Liver (tissue), 9 donors: ENCODE data around the gene S100G. TPM values are rescaled to one million over a fixed set of nuclear protein-coding genes. Genes with fewer than 3 reads are reported as not detected.

Experiments used
- DNase-seq: peaks from one replicate; pipeline ENCODE4 v3.0.0-alpha.2; 2017; ENCODE audit warnings: low spot score
- H3K27ac ChIP-seq, 2 donors: one replicate each; pipeline ENCODE4 v1.7.0; 2013; ENCODE audit warnings: inconsistent platforms in 2 of 2, low read length in 2 of 2, control low read depth in 1 of 2, low read depth in 1 of 2, mild to moderate bottlenecking in 1 of 2
- H3K27me3 ChIP-seq, 4 donors: one replicate each; pipeline versions ENCODE4 v1.6.1 to v1.7.0; 2013; ENCODE audit warnings: low read length in 3 of 4, inconsistent platforms in 1 of 4, mild to moderate bottlenecking in 1 of 4, moderate library complexity in 1 of 4; ENCODE audit not compliant: control insufficient read depth in 4 of 4, insufficient read depth in 4 of 4
- H3K36me3 ChIP-seq, 4 donors: one replicate each; pipeline versions ENCODE4 v1.6.1 to v1.7.0; 2013; ENCODE audit warnings: low read length in 3 of 4, mild to moderate bottlenecking in 3 of 4, low read depth in 1 of 4, moderate library complexity in 1 of 4; ENCODE audit not compliant: control insufficient read depth in 4 of 4, insufficient read depth in 3 of 4
- H3K4me1 ChIP-seq, 4 donors: one replicate each; pipeline versions ENCODE4 v1.6.1 to v1.7.0; 2013; ENCODE audit warnings: low read length in 3 of 4, mild to moderate bottlenecking in 3 of 4, moderate library complexity in 1 of 4; ENCODE audit not compliant: control insufficient read depth in 4 of 4, insufficient read depth in 4 of 4
- H3K4me3 ChIP-seq, 3 donors: one replicate each; pipeline versions ENCODE4 v1.6.1 to v1.7.0; 2013; ENCODE audit warnings: low read length in 3 of 3, control low read depth in 1 of 3, low read depth in 1 of 3, mild to moderate bottlenecking in 1 of 3
- H3K9ac ChIP-seq, 2 donors: one replicate each; pipeline ENCODE4 v1.7.0; 2013; ENCODE audit warnings: low read length in 2 of 2, mild to moderate bottlenecking in 2 of 2, moderate library complexity in 2 of 2, control low read depth in 1 of 2, low read depth in 1 of 2
- H3K9me3 ChIP-seq, 4 donors: one replicate each; pipeline versions ENCODE4 v1.6.1 to v1.7.0; 2013; ENCODE audit warnings: low read length in 3 of 4; ENCODE audit not compliant: control insufficient read depth in 4 of 4
- EGR1 ChIP-seq, 2 donors: IDR thresholded peaks; 2 replicates each; pipeline ENCODE4 v1.6.1; 2016 to 2018; ENCODE audit warnings: antibody characterized with exemption in 2 of 2, low read depth in 2 of 2
- FOXA1 ChIP-seq: IDR thresholded peaks from 2 replicates; pipeline ENCODE4 v1.6.1; 2016; ENCODE audit warnings: antibody characterized with exemption
- FOXA2 ChIP-seq: IDR thresholded peaks from 2 replicates; pipeline ENCODE4 v1.6.1; 2016; ENCODE audit warnings: antibody characterized with exemption
- GABPA ChIP-seq, 2 donors: IDR thresholded peaks in 1 of 2; conservative IDR thresholded peaks in 1 of 2; 2 replicates each; pipeline ENCODE4 v1.6.1; 2016; ENCODE audit warnings: antibody characterized with exemption in 2 of 2, mild to moderate bottlenecking in 1 of 2, moderate library complexity in 1 of 2
- HNF4A ChIP-seq, 2 donors: conservative IDR thresholded peaks; 2 replicates each; pipeline ENCODE4 v1.6.1; 2016; ENCODE audit warnings: antibody characterized with exemption in 2 of 2, mild to moderate bottlenecking in 2 of 2
- HNF4G ChIP-seq: IDR thresholded peaks from 2 replicates; pipeline ENCODE4 v1.6.1; 2016; ENCODE audit warnings: antibody characterized with exemption
- JUND ChIP-seq, 2 donors: IDR thresholded peaks; 2 replicates each; pipeline ENCODE4 v1.6.1; 2016; ENCODE audit warnings: antibody characterized with exemption in 2 of 2
- NR2F2 ChIP-seq: IDR thresholded peaks from 2 replicates; pipeline ENCODE4 v1.6.1; 2016; ENCODE audit warnings: antibody characterized with exemption
- RAD21 ChIP-seq, 2 donors: IDR thresholded peaks; 2 replicates each; pipeline ENCODE4 v1.6.1; 2016; ENCODE audit warnings: antibody characterized with exemption in 2 of 2, mild to moderate bottlenecking in 2 of 2
- RXRA ChIP-seq, 2 donors: IDR thresholded peaks; 2 replicates each; pipeline ENCODE4 v1.6.1; 2017 to 2018; ENCODE audit warnings: antibody characterized with exemption in 2 of 2, mild to moderate bottlenecking in 1 of 2
- SP1 ChIP-seq: IDR thresholded peaks from 2 replicates; pipeline ENCODE4 v1.6.1; 2018; ENCODE audit warnings: antibody characterized with exemption, mild to moderate bottlenecking
- TAF1 ChIP-seq: conservative IDR thresholded peaks from 2 replicates; pipeline ENCODE4 v1.6.1; 2016; ENCODE audit warnings: antibody characterized with exemption, mild to moderate bottlenecking
- YY1 ChIP-seq: IDR thresholded peaks from 2 replicates; pipeline ENCODE4 v1.6.1; 2016; ENCODE audit warnings: antibody characterized with exemption, mild to moderate bottlenecking
- WGBS: extraction: QIAGEN DNeasy Blood & Tissue Kit; methylation state at CpG from one replicate; pipeline ENCODE4 v1.1.7; 2013; 5-methylcytosine and 5-hydroxymethylcytosine counted together
- polyA plus RNA-seq, 2 donors: library from polyadenylated mRNA; stranded (reverse) in 1 of 2; unstranded in 1 of 2; fragments of 200-250 nt in 1 of 2; fragments of >200 nt in 1 of 2; fragmentation: Nextera tagmentation in 1 of 2; extraction: Ambion mirVana in 1 of 2; gene quantifications; one replicate each; pipeline versions ENCODE4 v1.2.1 to v1.2.3, GENCODE V29; 2013 to 2015
- total RNA-seq, 2 donors: library from RNA; depleted of rRNA; stranded (reverse); fragments of >200 nt; gene quantifications; one replicate each; pipeline ENCODE4 v1.2.3, GENCODE V29; 2014
- TF ChIP-seq, protein P1 (sequence below): fragments of 150-350 bp; IDR thresholded peaks from 2 replicates; pipeline ENCODE4 v1.5.1; 2017; ENCODE audit warnings: improper control_type of control experiment, low read depth, low read length; ENCODE audit not compliant: missing input control
- TF ChIP-seq, protein P2 (sequence below): IDR thresholded peaks from 2 replicates; pipeline ENCODE4 v1.6.1; 2016; ENCODE audit warnings: antibody characterized with exemption
- TF ChIP-seq, protein P3 (sequence below): IDR thresholded peaks from 2 replicates; pipeline ENCODE4 v1.6.1; 2016; ENCODE audit warnings: antibody characterized with exemption
- TF ChIP-seq, protein P4 (sequence below): IDR thresholded peaks from 2 replicates; pipeline ENCODE4 v1.6.1; 2016; ENCODE audit warnings: antibody characterized with exemption
- donor health status: healthy.
- donor health status: healthy.
- donor health status: healthy.
- donor health status: healthy.
- donor health status: healthy.

The S100G gene
- total and polyA plus RNA-seq, 4 donors = not detected

DNA sequence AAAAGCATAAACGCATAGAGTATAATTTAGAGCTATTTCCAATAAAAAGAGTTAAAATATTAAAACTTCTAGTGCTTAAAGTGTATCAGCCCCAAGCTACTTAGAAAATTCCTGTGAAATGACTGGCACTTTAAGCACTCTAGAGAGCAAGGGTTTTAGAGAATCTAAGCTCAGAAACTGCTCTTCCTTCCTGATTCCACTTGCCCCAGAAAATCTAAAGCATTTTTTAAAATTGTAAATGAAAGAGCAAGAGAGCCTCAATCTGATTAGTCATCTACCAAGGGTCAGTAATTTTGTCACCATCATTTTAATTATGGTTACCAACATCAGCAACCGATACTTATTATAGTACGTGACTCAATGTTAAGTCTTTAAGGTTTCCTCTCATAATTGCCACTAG, 37.6 kb downstream of the S100G start:
- Histone ChIP-seq H3K27ac (no peak overlapping the region), H3K36me3 (peaks cover 0 to 14% (median 10%) of the 10 kb centered on the region in 4 donors), H3K9me3 (no peaks in the 10 kb centered on the region), H3K27me3 (no peaks in the 10 kb centered on the region), H3K9ac (no peak overlapping the region), H3K4me1 (peaks cover 0 to 5% (median 2%) of the 10 kb centered on the region in 4 donors), H3K4me3 (no peak overlapping the region)
- TF ChIP-seq SP1 (no peak), YY1 (no peak), EGR1 (IDR thresholded peaks at IDR 0.05; ENCODE audit: low read depth in 2 of 2) (no peak), RAD21 (IDR thresholded peaks at IDR 0.05) (no peak)
- TF ChIP-seq, protein P1, sequence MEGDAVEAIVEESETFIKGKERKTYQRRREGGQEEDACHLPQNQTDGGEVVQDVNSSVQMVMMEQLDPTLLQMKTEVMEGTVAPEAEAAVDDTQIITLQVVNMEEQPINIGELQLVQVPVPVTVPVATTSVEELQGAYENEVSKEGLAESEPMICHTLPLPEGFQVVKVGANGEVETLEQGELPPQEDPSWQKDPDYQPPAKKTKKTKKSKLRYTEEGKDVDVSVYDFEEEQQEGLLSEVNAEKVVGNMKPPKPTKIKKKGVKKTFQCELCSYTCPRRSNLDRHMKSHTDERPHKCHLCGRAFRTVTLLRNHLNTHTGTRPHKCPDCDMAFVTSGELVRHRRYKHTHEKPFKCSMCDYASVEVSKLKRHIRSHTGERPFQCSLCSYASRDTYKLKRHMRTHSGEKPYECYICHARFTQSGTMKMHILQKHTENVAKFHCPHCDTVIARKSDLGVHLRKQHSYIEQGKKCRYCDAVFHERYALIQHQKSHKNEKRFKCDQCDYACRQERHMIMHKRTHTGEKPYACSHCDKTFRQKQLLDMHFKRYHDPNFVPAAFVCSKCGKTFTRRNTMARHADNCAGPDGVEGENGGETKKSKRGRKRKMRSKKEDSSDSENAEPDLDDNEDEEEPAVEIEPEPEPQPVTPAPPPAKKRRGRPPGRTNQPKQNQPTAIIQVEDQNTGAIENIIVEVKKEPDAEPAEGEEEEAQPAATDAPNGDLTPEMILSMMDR = no peak
- DNase-seq = no peak
- 97% methylated on average over 3 of the region's 3 CpGs for WGBS

DNA sequence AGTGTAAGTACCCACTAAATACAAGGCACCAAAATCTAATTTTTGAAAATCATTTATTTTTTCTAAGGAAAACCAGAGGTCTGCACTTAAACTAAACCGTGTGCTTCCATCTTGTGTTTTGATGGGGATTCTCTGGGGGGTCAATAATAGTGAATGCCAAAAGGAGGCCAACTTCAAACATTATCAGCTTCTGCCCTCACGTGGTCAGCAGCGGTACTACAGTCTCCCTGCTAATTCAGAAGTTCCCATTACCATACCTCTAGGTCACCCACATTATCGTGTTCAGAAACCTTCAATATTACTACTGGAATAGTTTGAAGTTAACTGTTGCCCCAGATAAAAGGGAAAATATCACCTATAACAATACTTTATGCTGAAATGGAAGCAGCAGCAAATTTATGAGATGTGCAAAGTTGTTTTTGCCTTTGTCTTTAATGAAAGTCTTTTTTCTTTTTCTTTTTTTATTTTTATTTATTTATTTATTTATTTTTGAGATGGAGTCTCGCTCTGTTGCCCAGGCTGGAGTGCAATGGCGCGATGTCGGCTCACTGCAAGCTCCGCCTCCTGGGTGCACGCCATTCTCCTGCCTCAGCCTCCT, 45.2 kb downstream of the S100G start:
- 53% methylated on average over 10 of the region's 10 CpGs for WGBS
- Histone ChIP-seq H3K4me3 (no peak overlapping the region), H3K9me3 (no peaks in the 10 kb centered on the region), H3K27ac (no peak overlapping the region), H3K4me1 (peaks cover 0 to 3% (median 1%) of the 10 kb centered on the region in 4 donors), H3K36me3 (peaks cover 0 to 16% (median 10%) of the 10 kb centered on the region in 4 donors), H3K27me3 (peaks cover 0 to 2% (median 0%) of the 10 kb centered on the region in 4 donors), H3K9ac (no peak overlapping the region)
- TF ChIP-seq RAD21 (IDR thresholded peaks at IDR 0.05) = peak; percentile 72 to 84
- no peak for TF ChIP-seq FOXA2
- no peak for TF ChIP-seq HNF4G
- no peak for TF ChIP-seq RXRA (IDR thresholded peaks at IDR 0.05)
- no peak for TF ChIP-seq HNF4A (conservative IDR thresholded peaks at IDR 0.05)
- TF ChIP-seq JUND (IDR thresholded peaks at IDR 0.05) = no peak
- TF ChIP-seq, protein P2, sequence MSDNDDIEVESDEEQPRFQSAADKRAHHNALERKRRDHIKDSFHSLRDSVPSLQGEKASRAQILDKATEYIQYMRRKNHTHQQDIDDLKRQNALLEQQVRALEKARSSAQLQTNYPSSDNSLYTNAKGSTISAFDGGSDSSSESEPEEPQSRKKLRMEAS = no peak
- no peak for TF ChIP-seq FOXA1
- no peak for TF ChIP-seq YY1
- TF ChIP-seq TAF1 = no peak
- no peak for TF ChIP-seq GABPA (IDR thresholded peaks at IDR 0.05 in 1 of 2, conservative IDR thresholded peaks at IDR 0.05 in 1 of 2)
- TF ChIP-seq NR2F2 = no peak
- TF ChIP-seq, protein P1 = peak; percentile 90
- peak; percentile 73 for DNase-seq

DNA sequence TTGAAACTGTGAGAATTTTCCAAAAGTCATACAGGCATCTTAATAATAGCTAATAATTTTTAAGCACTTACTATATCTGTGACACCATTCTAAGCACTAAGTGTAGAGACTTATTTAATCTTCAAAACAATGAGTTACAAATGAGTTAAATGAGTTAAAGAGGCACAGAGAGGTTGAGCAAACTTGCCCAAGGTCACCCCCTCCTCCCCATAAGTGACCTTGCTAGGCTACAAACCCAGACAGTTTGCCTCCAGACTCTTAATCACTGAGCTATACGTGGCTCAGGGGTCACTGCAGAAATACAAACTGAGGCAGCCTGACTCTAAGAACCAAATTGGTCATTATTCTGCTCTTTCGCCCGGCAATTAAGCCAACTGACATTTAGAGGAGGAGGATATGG, 47.0 kb downstream of the S100G start:
- Histone ChIP-seq H3K9ac (no peak overlapping the region), H3K27ac (no peak overlapping the region), H3K27me3 (peaks cover 0 to 2% (median 0%) of the 10 kb centered on the region in 4 donors), H3K4me1 (peaks cover 0 to 5% (median 2%) of the 10 kb centered on the region in 4 donors), H3K36me3 (peaks cover 0 to 10% (median 4%) of the 10 kb centered on the region in 4 donors), H3K9me3 (no peaks in the 10 kb centered on the region), H3K4me3 (no peak overlapping the region)
- no peak for DNase-seq
- WGBS = 54% methylated on average over 3 of the region's 3 CpGs
- TF ChIP-seq NR2F2 (no peak), FOXA1 (no peak), EGR1 (IDR thresholded peaks at IDR 0.05; ENCODE audit: low read depth in 2 of 2) (no peak), RAD21 (IDR thresholded peaks at IDR 0.05) (no peak), JUND (IDR thresholded peaks at IDR 0.05) (no peak), HNF4G (no peak), TAF1 (no peak)
- TF ChIP-seq, protein P3, sequence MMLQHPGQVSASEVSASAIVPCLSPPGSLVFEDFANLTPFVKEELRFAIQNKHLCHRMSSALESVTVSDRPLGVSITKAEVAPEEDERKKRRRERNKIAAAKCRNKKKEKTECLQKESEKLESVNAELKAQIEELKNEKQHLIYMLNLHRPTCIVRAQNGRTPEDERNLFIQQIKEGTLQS = no peak
- TF ChIP-seq, protein P4, sequence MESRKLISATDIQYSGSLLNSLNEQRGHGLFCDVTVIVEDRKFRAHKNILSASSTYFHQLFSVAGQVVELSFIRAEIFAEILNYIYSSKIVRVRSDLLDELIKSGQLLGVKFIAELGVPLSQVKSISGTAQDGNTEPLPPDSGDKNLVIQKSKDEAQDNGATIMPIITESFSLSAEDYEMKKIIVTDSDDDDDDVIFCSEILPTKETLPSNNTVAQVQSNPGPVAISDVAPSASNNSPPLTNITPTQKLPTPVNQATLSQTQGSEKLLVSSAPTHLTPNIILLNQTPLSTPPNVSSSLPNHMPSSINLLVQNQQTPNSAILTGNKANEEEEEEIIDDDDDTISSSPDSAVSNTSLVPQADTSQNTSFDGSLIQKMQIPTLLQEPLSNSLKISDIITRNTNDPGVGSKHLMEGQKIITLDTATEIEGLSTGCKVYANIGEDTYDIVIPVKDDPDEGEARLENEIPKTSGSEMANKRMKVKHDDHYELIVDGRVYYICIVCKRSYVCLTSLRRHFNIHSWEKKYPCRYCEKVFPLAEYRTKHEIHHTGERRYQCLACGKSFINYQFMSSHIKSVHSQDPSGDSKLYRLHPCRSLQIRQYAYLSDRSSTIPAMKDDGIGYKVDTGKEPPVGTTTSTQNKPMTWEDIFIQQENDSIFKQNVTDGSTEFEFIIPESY = no peak
- TF ChIP-seq, protein P1 = no peak
- TF ChIP-seq, protein P2 = no peak
